Measurements from ENCODE around the gene DAZL.

DAZL gene

GRCh38 chr3:16546186-16547010 lies 58.8 kb downstream of the DAZL start:
- DNase-seq (ENCODE audit: low read depth in 1 of 2, low spot score in 1 of 2) = no peak

- no peak for DNase-seq (ENCODE audit: low read depth in 1 of 2, low spot score in 1 of 2)
These were observed 59.6 kb downstream of the DAZL start for GRCh38 chr3:16545413-16546185.

GRCh38 chr3:16543242-16543864 lies 61.9 kb downstream of the DAZL start:
- DNase-seq (ENCODE audit: low read depth in 1 of 2, low spot score in 1 of 2) = no peak

GRCh38 chr3:16538507-16538906 lies 66.7 kb downstream of the DAZL start:
- DNase-seq (ENCODE audit: low read depth in 1 of 2, low spot score in 1 of 2) = no peak

- DNase-seq (ENCODE audit: low read depth in 1 of 2, low spot score in 1 of 2) = no peak
These were observed 68.2 kb downstream of the DAZL start for GRCh38 chr3:16536996-16537395.
